GM23338 (cell line): Measurements from ENCODE around the gene MAST4. TPM values are rescaled to one million over a fixed set of nuclear protein-coding genes. Genes with fewer than 3 reads are reported as not detected.

Experiments
- ATAC-seq: fragments of 200-7000 bp; cut with Tn5 transposase; 3 replicates; pipeline ENCODE4 v1.9.1; 2020
- DNase-seq: peaks from one replicate; pipeline ENCODE4 v3.0.0-alpha.2; 2015; ENCODE audit warnings: low spot score
- H2AFZ ChIP-seq: fragments of 200-600 bp; sonication (generic); 2 replicates; pipeline ENCODE4 v1.8.0; 2016; ENCODE audit warnings: antibody characterized with exemption, mild to moderate bottlenecking, moderate library complexity
- H3F3A ChIP-seq: fragments of 200-600 bp; sonication (generic); replicated peaks from 2 replicates; pipeline ENCODE4 v1.8.0; 2017; ENCODE audit warnings: antibody characterized with exemption, mixed run types, low read depth
- H3K27ac ChIP-seq: fragments of 200-600 bp; sonication (generic); 2 replicates; pipeline ENCODE4 v1.6.1; 2016; ENCODE audit warnings: low read depth
- H3K27me3 ChIP-seq: fragments of 200-600 bp; sonication (generic); 2 replicates; pipeline ENCODE4 v1.8.0; 2016; ENCODE audit warnings: mild to moderate bottlenecking, mixed run types, moderate library complexity; ENCODE audit not compliant: insufficient read depth
- H3K36me3 ChIP-seq: fragments of 200-600 bp; sonication (generic); 2 replicates; pipeline ENCODE4 v1.8.0; 2016; ENCODE audit warnings: mild to moderate bottlenecking; ENCODE audit not compliant: insufficient read depth
- H3K4me1 ChIP-seq: fragments of 200-600 bp; sonication (generic); 2 replicates; pipeline ENCODE4 v1.8.0; 2016; ENCODE audit warnings: mild to moderate bottlenecking, moderate library complexity; ENCODE audit not compliant: insufficient read depth
- H3K4me2 ChIP-seq: fragments of 200-600 bp; sonication (generic); 2 replicates; pipeline ENCODE4 v1.7.1; 2017; ENCODE audit warnings: mixed run types
- H3K4me3 ChIP-seq: fragments of 200-600 bp; sonication (generic); 2 replicates; pipeline ENCODE4 v1.6.1; 2016; ENCODE audit warnings: mixed run types
- H3K79me2 ChIP-seq: fragments of 200-600 bp; sonication (generic); replicated peaks from 2 replicates; pipeline ENCODE4 v1.8.0; 2017; ENCODE audit warnings: mild to moderate bottlenecking; ENCODE audit not compliant: insufficient read depth
- H3K9me2 ChIP-seq: fragments of 200-600 bp; sonication (generic); 2 replicates; pipeline ENCODE4 v1.8.0; 2017; ENCODE audit not compliant: insufficient read depth
- H4K20me1 ChIP-seq: fragments of 200-600 bp; sonication (generic); replicated peaks from 2 replicates; pipeline ENCODE4 v1.8.0; 2017; ENCODE audit warnings: mild to moderate bottlenecking; ENCODE audit not compliant: insufficient read depth
- H3K27ac Mint-ChIP-seq: 2 replicates; pipeline ENCODE4 v1.8.0; 2020; ENCODE audit warnings: inconsistent platforms, mild to moderate bottlenecking, moderate library complexity, mixed read lengths
- H3K27me3 Mint-ChIP-seq: 3 replicates; pipeline ENCODE4 v1.8.0; 2022; ENCODE audit warnings: low read depth, mild to moderate bottlenecking, moderate library complexity, mixed read lengths, inconsistent platforms; ENCODE audit not compliant: insufficient read depth, poor library complexity
- H3K36me3 Mint-ChIP-seq: 3 replicates; pipeline ENCODE4 v1.8.0; 2021; ENCODE audit warnings: low read depth, mild to moderate bottlenecking, inconsistent platforms, moderate library complexity, mixed read lengths
- H3K4me1 Mint-ChIP-seq: 3 replicates; pipeline ENCODE4 v1.8.0; 2020; ENCODE audit warnings: mild to moderate bottlenecking, inconsistent platforms, mixed read lengths
- H3K4me3 Mint-ChIP-seq: 3 replicates; pipeline ENCODE4 v1.8.0; 2021; ENCODE audit warnings: moderate library complexity, mild to moderate bottlenecking, inconsistent platforms, mixed read lengths
- H3K9me3 Mint-ChIP-seq: 3 replicates; pipeline ENCODE4 v1.8.0; 2020; ENCODE audit warnings: moderate library complexity, mild to moderate bottlenecking, inconsistent platforms, mixed read lengths
- CREB1 ChIP-seq: fragments of 250-450 bp; sonication (Bioruptor Pico); IDR thresholded peaks from 2 replicates; pipeline ENCODE4 v1.5.0; 2020; ENCODE audit warnings: low read depth, mild to moderate bottlenecking, moderate library complexity
- CTCF ChIP-seq, 2 experiments: fragments of 200-600 bp in 1 of 2; sonication (generic) in 1 of 2; conservative IDR thresholded peaks; 2 replicates each; pipeline versions ENCODE4 v1.5.1 to v1.6.1; 2016 to 2017; ENCODE audit warnings: antibody characterized with exemption in 2 of 2, low read depth in 2 of 2, mild to moderate bottlenecking in 2 of 2, moderate library complexity in 1 of 2
- EZH2 ChIP-seq: fragments of 200-600 bp; sonication (generic); IDR thresholded peaks from one replicate; pipeline ENCODE4 v1.8.0; 2017; ENCODE audit warnings: antibody characterized with exemption, mild to moderate bottlenecking, low read depth; ENCODE audit not compliant: unreplicated experiment
- EZH2phosphoT487 ChIP-seq: fragments of 200-600 bp; sonication (generic); IDR thresholded peaks from one replicate; pipeline ENCODE4 v1.8.1; 2018; ENCODE audit warnings: antibody characterized with exemption; ENCODE audit not compliant: unreplicated experiment
- JUNB ChIP-seq: IDR thresholded peaks from one replicate; pipeline ENCODE4 v1.6.1; 2016; ENCODE audit warnings: antibody characterized with exemption; ENCODE audit not compliant: unreplicated experiment
- NANOG ChIP-seq: IDR thresholded peaks from 2 replicates; pipeline ENCODE4 v1.6.1; 2016; ENCODE audit warnings: antibody characterized with exemption, borderline replicate concordance
- POLR2AphosphoS5 ChIP-seq: IDR thresholded peaks from 2 replicates; pipeline ENCODE4 v1.6.1; 2016; ENCODE audit warnings: antibody characterized with exemption, low read depth
- ZNF114 ChIP-seq: fragments of 250-450 bp; sonication (Bioruptor Pico); IDR thresholded peaks from 2 replicates; pipeline ENCODE4 v1.5.0; 2020; ENCODE audit warnings: mild to moderate bottlenecking, moderate library complexity
- polyA plus RNA-seq: library from polyadenylated mRNA; unstranded; fragments of >200 nt; fragmentation: Nextera tagmentation; extraction: Ambion mirVana; gene quantifications from 2 replicates; pipeline ENCODE4 v1.2.1, GENCODE V29; 2016
- total RNA-seq: library from RNA; depleted of rRNA; stranded (reverse); fragments of >200 nt; shearing (Covaris generic); gene quantifications from 2 replicates; pipeline ENCODE4 v1.2.3, GENCODE V29; 2014
- TF ChIP-seq, protein P1 (sequence below): IDR thresholded peaks from 2 replicates; pipeline ENCODE4 v1.6.1; 2016; ENCODE audit warnings: antibody characterized with exemption
- TF ChIP-seq, protein P2 (sequence below): IDR thresholded peaks from one replicate; pipeline ENCODE4 v1.6.1; 2018; ENCODE audit warnings: antibody characterized with exemption; ENCODE audit not compliant: unreplicated experiment

Gene MAST4
- total and polyA plus RNA-seq, 2 experiments from 2014 or later = 3.6 to 8.5 TPM

- TF ChIP-seq CTCF (conservative IDR thresholded peaks at IDR 0.05; ENCODE audit: low read depth in 2 of 2) (no peak), NANOG (no peak), EZH2 (no peak), CREB1 (no peak), ZNF114 (CRISPR knock-in tag) (no peak), EZH2phosphoT487 (no peak)
- TF ChIP-seq, protein P1, sequence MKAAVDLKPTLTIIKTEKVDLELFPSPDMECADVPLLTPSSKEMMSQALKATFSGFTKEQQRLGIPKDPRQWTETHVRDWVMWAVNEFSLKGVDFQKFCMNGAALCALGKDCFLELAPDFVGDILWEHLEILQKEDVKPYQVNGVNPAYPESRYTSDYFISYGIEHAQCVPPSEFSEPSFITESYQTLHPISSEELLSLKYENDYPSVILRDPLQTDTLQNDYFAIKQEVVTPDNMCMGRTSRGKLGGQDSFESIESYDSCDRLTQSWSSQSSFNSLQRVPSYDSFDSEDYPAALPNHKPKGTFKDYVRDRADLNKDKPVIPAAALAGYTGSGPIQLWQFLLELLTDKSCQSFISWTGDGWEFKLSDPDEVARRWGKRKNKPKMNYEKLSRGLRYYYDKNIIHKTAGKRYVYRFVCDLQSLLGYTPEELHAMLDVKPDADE = no peak
- TF ChIP-seq, protein P2, sequence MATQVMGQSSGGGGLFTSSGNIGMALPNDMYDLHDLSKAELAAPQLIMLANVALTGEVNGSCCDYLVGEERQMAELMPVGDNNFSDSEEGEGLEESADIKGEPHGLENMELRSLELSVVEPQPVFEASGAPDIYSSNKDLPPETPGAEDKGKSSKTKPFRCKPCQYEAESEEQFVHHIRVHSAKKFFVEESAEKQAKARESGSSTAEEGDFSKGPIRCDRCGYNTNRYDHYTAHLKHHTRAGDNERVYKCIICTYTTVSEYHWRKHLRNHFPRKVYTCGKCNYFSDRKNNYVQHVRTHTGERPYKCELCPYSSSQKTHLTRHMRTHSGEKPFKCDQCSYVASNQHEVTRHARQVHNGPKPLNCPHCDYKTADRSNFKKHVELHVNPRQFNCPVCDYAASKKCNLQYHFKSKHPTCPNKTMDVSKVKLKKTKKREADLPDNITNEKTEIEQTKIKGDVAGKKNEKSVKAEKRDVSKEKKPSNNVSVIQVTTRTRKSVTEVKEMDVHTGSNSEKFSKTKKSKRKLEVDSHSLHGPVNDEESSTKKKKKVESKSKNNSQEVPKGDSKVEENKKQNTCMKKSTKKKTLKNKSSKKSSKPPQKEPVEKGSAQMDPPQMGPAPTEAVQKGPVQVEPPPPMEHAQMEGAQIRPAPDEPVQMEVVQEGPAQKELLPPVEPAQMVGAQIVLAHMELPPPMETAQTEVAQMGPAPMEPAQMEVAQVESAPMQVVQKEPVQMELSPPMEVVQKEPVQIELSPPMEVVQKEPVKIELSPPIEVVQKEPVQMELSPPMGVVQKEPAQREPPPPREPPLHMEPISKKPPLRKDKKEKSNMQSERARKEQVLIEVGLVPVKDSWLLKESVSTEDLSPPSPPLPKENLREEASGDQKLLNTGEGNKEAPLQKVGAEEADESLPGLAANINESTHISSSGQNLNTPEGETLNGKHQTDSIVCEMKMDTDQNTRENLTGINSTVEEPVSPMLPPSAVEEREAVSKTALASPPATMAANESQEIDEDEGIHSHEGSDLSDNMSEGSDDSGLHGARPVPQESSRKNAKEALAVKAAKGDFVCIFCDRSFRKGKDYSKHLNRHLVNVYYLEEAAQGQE = no peak
Observed at GRCh38 chr5:66906021-66906420, 309.8 kb downstream of the MAST4 start (continued).

- Mint-ChIP-seq H3K27me3 (peaks cover 48% of the 10 kb centered on the region), H3K4me3 (peak overlapping the region; percentile 5; the same call in 2 of the 3 replicates), H3K9me3 (peaks cover 4% of the 10 kb centered on the region; the same call in 2 of the 3 replicates), H3K36me3 (peaks cover 4% of the 10 kb centered on the region; the same call in 1 of the 3 replicates), H3K27ac (no peak overlapping the region), H3K4me1 (peaks cover 55% of the 10 kb centered on the region)
- DNase-seq (no peak), ATAC-seq (no peak)
- Histone ChIP-seq H4K20me1 (no peaks in the 10 kb centered on the region; the same call in 1 of the 2 replicates), H3K4me3 (no peak overlapping the region), H3K4me2 (peak overlapping the region; percentile 52), H3K27me3 (peaks cover 70% of the 10 kb centered on the region), H3K9me2 (peaks cover 11% of the 10 kb centered on the region; the same call in 1 of the 2 replicates), H3K36me3 (no peaks in the 10 kb centered on the region), H3K79me2 (no peaks in the 10 kb centered on the region), H3K27ac (no peak overlapping the region), H3K4me1 (peaks cover 54% of the 10 kb centered on the region), H2AFZ (no peak overlapping the region), H3F3A (no peaks in the 10 kb centered on the region; the same call in 1 of the 2 replicates)
- TF ChIP-seq JUNB (no peak), CREB1 (no peak), POLR2AphosphoS5 (no peak), ZNF114 (CRISPR knock-in tag) (no peak)
- TF ChIP-seq, protein P1 = no peak
Observed at GRCh38 chr5:66908230-66908629, 312.0 kb downstream of the MAST4 start.
